GM23338 (cell line): ENCODE measurements around the gene VAMP3.

ENCODE experiments used
- CREB1 ChIP-seq: fragments of 250-450 bp; sonication (Bioruptor Pico); IDR thresholded peaks from 2 replicates; pipeline ENCODE4 v1.5.0; 2020; ENCODE audit warnings: low read depth, mild to moderate bottlenecking, moderate library complexity
- CTCF ChIP-seq, 2 experiments: fragments of 200-600 bp in 1 of 2; sonication (generic) in 1 of 2; conservative IDR thresholded peaks; 2 replicates each; pipeline versions ENCODE4 v1.5.1 to v1.6.1; 2016 to 2017; ENCODE audit warnings: antibody characterized with exemption in 2 of 2, low read depth in 2 of 2, mild to moderate bottlenecking in 2 of 2, moderate library complexity in 1 of 2
- ETS1 ChIP-seq: IDR thresholded peaks from 2 replicates; pipeline ENCODE4 v1.6.1; 2016; ENCODE audit warnings: antibody characterized with exemption
- EZH2 ChIP-seq: fragments of 200-600 bp; sonication (generic); IDR thresholded peaks from one replicate; pipeline ENCODE4 v1.8.0; 2017; ENCODE audit warnings: antibody characterized with exemption, mild to moderate bottlenecking, low read depth; ENCODE audit not compliant: unreplicated experiment
- EZH2phosphoT487 ChIP-seq: fragments of 200-600 bp; sonication (generic); IDR thresholded peaks from one replicate; pipeline ENCODE4 v1.8.1; 2018; ENCODE audit warnings: antibody characterized with exemption; ENCODE audit not compliant: unreplicated experiment
- POLR2AphosphoS5 ChIP-seq: IDR thresholded peaks from 2 replicates; pipeline ENCODE4 v1.6.1; 2016; ENCODE audit warnings: antibody characterized with exemption, low read depth
- REST ChIP-seq: IDR thresholded peaks from one replicate; pipeline ENCODE4 v1.6.1; 2018; ENCODE audit warnings: antibody characterized with exemption; ENCODE audit not compliant: unreplicated experiment
- ZNF331 ChIP-seq: fragments of 250-450 bp; sonication (Bioruptor Pico); IDR thresholded peaks from 2 replicates; pipeline ENCODE4 v1.5.0; 2020; ENCODE audit warnings: low read depth, mild to moderate bottlenecking, moderate library complexity

DNA sequence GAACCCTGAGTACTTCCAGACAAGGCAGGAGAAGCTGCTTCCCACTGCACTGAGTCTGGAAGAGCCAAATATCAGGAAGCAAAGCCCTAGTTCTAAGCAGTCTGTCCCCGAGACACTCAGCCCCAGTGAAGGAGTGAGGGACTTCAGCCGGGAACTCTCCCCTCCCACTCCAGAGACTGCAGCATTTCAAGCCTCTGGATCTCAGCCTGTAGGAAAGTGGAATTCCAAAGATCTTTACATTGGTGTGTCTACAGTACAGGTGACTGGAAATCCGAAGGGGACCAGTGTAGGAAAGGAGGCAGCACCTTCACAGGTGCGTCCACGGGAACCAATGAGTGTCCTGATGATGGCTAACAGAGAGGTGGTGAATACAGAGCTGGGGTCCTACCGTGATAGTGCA is 33.1 kb upstream of the VAMP3 start:
- TF ChIP-seq CREB1 (CRISPR knock-in tag) (no peak), REST (no peak), CTCF (conservative IDR thresholded peaks at IDR 0.05; ENCODE audit: low read depth in 2 of 2) (no peak), EZH2phosphoT487 (no peak), ETS1 (no peak), EZH2 (no peak), POLR2AphosphoS5 (no peak), ZNF331 (CRISPR knock-in tag) (no peak)
